Body of pancreas (tissue), 4 donors: ENCODE data around the gene SLC35D1.

Experiments
- CTCF ChIP-seq, 7 experiments: fragments of 450-650 bp in 4 of 7; fragments of 200-600 bp in 3 of 7; sonication (generic) in 3 of 7; IDR thresholded peaks; one replicate each; pipeline ENCODE4 v1.5.1; 2016 to 2019; ENCODE audit warnings: antibody characterized with exemption in 7 of 7
- POLR2A ChIP-seq, 3 donors: fragments of 450-650 bp; IDR thresholded peaks; one replicate each; pipeline ENCODE4 v1.6.1; 2016; ENCODE audit warnings: antibody characterized with exemption in 3 of 3, mild to moderate bottlenecking in 2 of 3

- TF ChIP-seq CTCF (IDR thresholded peaks at IDR 0.05) = no peak
- no peak for TF ChIP-seq POLR2A (IDR thresholded peaks at IDR 0.05)
Measured at GRCh38 chr1:67084765-67085318, 30.9 kb upstream of the SLC35D1 start.
